H1 (cell line): ENCODE results near the gene ZNF223. TPM values are rescaled to one million over a fixed set of nuclear protein-coding genes. Genes with fewer than 3 reads are reported as not detected.

ENCODE experiments used
- CTCF ChIA-PET: fragments of 300-600 bp; sonication (Branson Sonifier 250); formaldehyde crosslinking; loops from one replicate; lab custom pipeline; 2021; ENCODE audit not compliant: partially characterized antibody; lab: Charles Lee
- POLR2A ChIA-PET: fragments of 300-600 bp; sonication (Branson Sonifier 250); formaldehyde crosslinking; loops from one replicate; lab custom pipeline; 2021; ENCODE audit warnings: inconsistent platforms; ENCODE audit not compliant: partially characterized antibody; lab: Charles Lee
- DNase-seq, 2 experiments: peaks; one replicate each; pipeline versions ENCODE4 v3.0.0 to v3.0.0-alpha.2; 2010 to 2022; ENCODE audit warnings: low spot score in 2 of 2, low read depth in 1 of 2, mixed read lengths in 1 of 2
- FAIRE-seq: peaks from 2 replicates; lab custom pipeline; 2011; peaks lifted over from hg19 to GRCh38; lab: Jason Lieb, UNC
- H2AFZ ChIP-seq: 2 replicates; pipeline ENCODE4 v1.8.1; 2012; ENCODE audit warnings: low read length, inconsistent platforms
- H2AK5ac ChIP-seq: 2 replicates; pipeline ENCODE4 v1.6.1; 2013; ENCODE audit warnings: low read depth, low read length
- H2BK120ac ChIP-seq: replicated peaks from 2 replicates; pipeline ENCODE3; 2013; ENCODE audit warnings: low read depth, low read length, inconsistent platforms
- H2BK12ac ChIP-seq: 2 replicates; pipeline ENCODE4 v1.6.1; 2013; ENCODE audit warnings: low read depth, low read length
- H2BK15ac ChIP-seq: 2 replicates; pipeline ENCODE4 v1.6.1; 2013; ENCODE audit warnings: low read length
- H2BK20ac ChIP-seq: 2 replicates; pipeline ENCODE4 v1.6.1; 2013; ENCODE audit warnings: low read length
- H2BK5ac ChIP-seq: 2 replicates; pipeline ENCODE4 v1.6.1; 2013; ENCODE audit warnings: low read depth, low read length
- H3K14ac ChIP-seq: 2 replicates; pipeline ENCODE4 v1.6.1; 2013; ENCODE audit warnings: inconsistent platforms; ENCODE audit not compliant: insufficient read length
- H3K18ac ChIP-seq: 2 replicates; pipeline ENCODE4 v1.6.1; 2013; ENCODE audit warnings: low read length; ENCODE audit errors: extremely low read depth
- H3K23ac ChIP-seq: 2 replicates; pipeline ENCODE4 v1.6.1; 2013; ENCODE audit warnings: inconsistent platforms; ENCODE audit not compliant: insufficient read length
- H3K23me2 ChIP-seq: 2 replicates; pipeline ENCODE4 v1.6.1; 2013; ENCODE audit warnings: low read depth, low read length
- H3K27ac ChIP-seq: 2 replicates; pipeline ENCODE4 v1.6.1; 2011; ENCODE audit warnings: low read depth, low read length, inconsistent platforms
- H3K27me3 ChIP-seq, 4 experiments: replicated peaks in 1 of 4; 1 replicate in 1 of 4; 2 replicates in 3 of 4; pipeline versions ENCODE4 v1.6.1 to v1.8.1; 2011 to 2013; ENCODE audit warnings: low read length in 3 of 4, mild to moderate bottlenecking in 3 of 4, inconsistent platforms in 2 of 4, mixed read lengths in 2 of 4, moderate library complexity in 1 of 4; ENCODE audit not compliant: control insufficient read depth in 3 of 4, insufficient read depth in 3 of 4; ENCODE audit errors: extremely low read depth in 1 of 4
- H3K36me3 ChIP-seq, 4 experiments: 2 replicates each; pipeline versions ENCODE4 v1.6.1 to v1.8.1; 2011 to 2013; ENCODE audit warnings: mild to moderate bottlenecking in 4 of 4, low read length in 3 of 4, moderate library complexity in 2 of 4, control low read depth in 1 of 4, inconsistent platforms in 1 of 4; ENCODE audit not compliant: insufficient read depth in 4 of 4, control insufficient read depth in 2 of 4
- H3K4ac ChIP-seq: replicated peaks from 2 replicates; pipeline ENCODE3; 2013; ENCODE audit warnings: low read length, low read depth, mixed read lengths, inconsistent platforms; ENCODE audit not compliant: insufficient read length
- H3K4me1 ChIP-seq, 4 experiments: replicated peaks in 1 of 4; 1 replicate in 1 of 4; 2 replicates in 3 of 4; pipeline versions ENCODE4 v1.6.1 to v1.8.1; 2011 to 2013; ENCODE audit warnings: low read length in 3 of 4, inconsistent platforms in 2 of 4, mixed read lengths in 1 of 4; ENCODE audit not compliant: insufficient read depth in 4 of 4, control insufficient read depth in 3 of 4
- H3K4me2 ChIP-seq, 2 experiments: 2 replicates each; pipeline versions ENCODE4 v1.6.1 to v1.8.1; 2011 to 2013; ENCODE audit warnings: low read depth in 2 of 2, low read length in 2 of 2, control low read depth in 1 of 2, inconsistent platforms in 1 of 2, mild to moderate bottlenecking in 1 of 2; ENCODE audit not compliant: insufficient read depth in 1 of 2
- H3K4me3 ChIP-seq, 4 experiments: fragments of 200-600, 300-600 bp in 1 of 4; sonication (generic), shearing (Covaris generic), sonication (Bioruptor Twin) in 1 of 4; 2 replicates each; pipeline versions ENCODE4 v1.5.1 to v1.8.1; 2011 to 2016; ENCODE audit warnings: low read length in 4 of 4, low read depth in 3 of 4, control low read depth in 2 of 4, inconsistent platforms in 2 of 4, mild to moderate bottlenecking in 2 of 4, mixed read lengths in 1 of 4, moderate library complexity in 1 of 4; ENCODE audit not compliant: insufficient read depth in 2 of 4; ENCODE audit errors: extremely low read depth in 1 of 4
- H3K56ac ChIP-seq: replicated peaks from 2 replicates; pipeline ENCODE3; 2013; ENCODE audit warnings: low read depth, mild to moderate bottlenecking, mixed read lengths, low read length, inconsistent platforms; ENCODE audit not compliant: insufficient read length
- H3K79me1 ChIP-seq: 2 replicates; pipeline ENCODE4 v1.6.1; 2013; ENCODE audit warnings: low read depth, low read length, control low read depth
- H3K79me2 ChIP-seq, 2 experiments: 2 replicates each; pipeline versions ENCODE4 v1.6.1 to v1.8.1; 2012 to 2013; ENCODE audit warnings: low read length in 2 of 2, mild to moderate bottlenecking in 2 of 2, inconsistent platforms in 1 of 2; ENCODE audit not compliant: insufficient read depth in 2 of 2, control insufficient read depth in 1 of 2
- H3K9ac ChIP-seq, 4 experiments: replicated peaks in 1 of 4; 1 replicate in 1 of 4; 2 replicates in 3 of 4; pipeline versions ENCODE4 v1.6.1 to v1.8.1; 2011 to 2013; ENCODE audit warnings: low read depth in 3 of 4, low read length in 3 of 4, control low read depth in 2 of 4, mild to moderate bottlenecking in 2 of 4, moderate library complexity in 2 of 4, inconsistent platforms in 1 of 4; ENCODE audit errors: extremely low read depth in 1 of 4
- H3K9me3 ChIP-seq, 2 experiments: 2 replicates each; pipeline versions ENCODE4 v1.6.1 to v1.8.1; 2012 to 2013; ENCODE audit warnings: mild to moderate bottlenecking in 2 of 2, moderate library complexity in 2 of 2, control low read depth in 1 of 2, inconsistent platforms in 1 of 2, low read depth in 1 of 2, low read length in 1 of 2, mixed read lengths in 1 of 2; ENCODE audit not compliant: insufficient read depth in 2 of 2
- H4K20me1 ChIP-seq, 2 experiments: replicated peaks in 1 of 2; 2 replicates each; pipeline versions ENCODE3 to v1.8.1; 2011 to 2013; ENCODE audit warnings: inconsistent platforms in 2 of 2, low read length in 2 of 2, mild to moderate bottlenecking in 1 of 2; ENCODE audit not compliant: insufficient read depth in 2 of 2, control insufficient read depth in 1 of 2
- H4K5ac ChIP-seq: 2 replicates; pipeline ENCODE4 v1.6.1; 2013; ENCODE audit warnings: low read length, low read depth, mixed read lengths, inconsistent platforms; ENCODE audit not compliant: insufficient read length
- H4K8ac ChIP-seq: 2 replicates; pipeline ENCODE4 v1.8.0; 2013; ENCODE audit warnings: mild to moderate bottlenecking, moderate library complexity, low read length, inconsistent platforms; ENCODE audit not compliant: insufficient read depth; ENCODE audit errors: extremely low read depth
- H4K91ac ChIP-seq: replicated peaks from 2 replicates; pipeline ENCODE3; 2013; ENCODE audit warnings: low read length, mixed read lengths, inconsistent platforms; ENCODE audit not compliant: insufficient read length
- ASH2L ChIP-seq: fragments of 200-600, 300-600 bp; sonication (generic); IDR thresholded peaks from one replicate; pipeline ENCODE4 v1.7.1; 2017; ENCODE audit warnings: low read length
- BCL11A ChIP-seq, 2 experiments: IDR thresholded peaks; one replicate each; pipeline ENCODE4 v1.6.1; 2011; ENCODE audit warnings: low read depth in 2 of 2, low read length in 2 of 2, mild to moderate bottlenecking in 2 of 2
- CBX8 ChIP-seq: fragments of 300-800, 300-1000 bp; sonication (generic); IDR thresholded peaks from 2 replicates; pipeline ENCODE4 v1.7.1; 2016; ENCODE audit warnings: low read depth, low read length, borderline replicate concordance
- CEBPB ChIP-seq: IDR thresholded peaks from 2 replicates; pipeline ENCODE4 v1.6.1; 2012; ENCODE audit warnings: low read depth, low read length
- CREB1 ChIP-seq: IDR thresholded peaks from 2 replicates; pipeline ENCODE4 v1.6.1; 2012; ENCODE audit warnings: inconsistent platforms
- FOSL1 ChIP-seq: IDR thresholded peaks from 2 replicates; pipeline ENCODE4 v1.6.1; 2011; ENCODE audit warnings: mild to moderate bottlenecking, low read depth, low read length, moderate library complexity; ENCODE audit not compliant: insufficient read depth
- HDAC6 ChIP-seq: IDR thresholded peaks from one replicate; pipeline ENCODE4 v1.7.1; 2012; ENCODE audit warnings: low read depth, mild to moderate bottlenecking, inconsistent platforms, low read length, moderate library complexity
- KDM4A ChIP-seq: IDR thresholded peaks from one replicate; pipeline ENCODE4 v1.7.1; 2012; ENCODE audit warnings: low read depth, mild to moderate bottlenecking, moderate library complexity, low read length, inconsistent platforms; ENCODE audit not compliant: severe bottlenecking
- NANOG ChIP-seq: IDR thresholded peaks from 2 replicates; pipeline ENCODE4 v1.6.1; 2011; ENCODE audit warnings: low read length, low read depth, mild to moderate bottlenecking, inconsistent platforms; ENCODE audit not compliant: insufficient read depth, poor library complexity, severe bottlenecking
- NRF1 ChIP-seq: IDR thresholded peaks from 2 replicates; pipeline ENCODE4 v1.6.1; 2011; ENCODE audit warnings: mild to moderate bottlenecking, low read depth, low read length, improper control_type of control experiment
- RAD21 ChIP-seq, 2 experiments: IDR thresholded peaks in 1 of 2; conservative IDR thresholded peaks in 1 of 2; 2 replicates each; pipeline ENCODE4 v1.6.1; 2011; ENCODE audit warnings: low read depth in 2 of 2, low read length in 2 of 2, improper control_type of control experiment in 1 of 2, inconsistent platforms in 1 of 2, mild to moderate bottlenecking in 1 of 2, moderate library complexity in 1 of 2
- RXRA ChIP-seq: IDR thresholded peaks from 2 replicates; pipeline ENCODE4 v1.6.1; 2011; ENCODE audit warnings: low read depth, mild to moderate bottlenecking, low read length, moderate library complexity; ENCODE audit not compliant: insufficient read depth
- SP4 ChIP-seq: IDR thresholded peaks from 2 replicates; pipeline ENCODE4 v1.6.1; 2012; ENCODE audit warnings: low read length, inconsistent platforms
- SRF ChIP-seq: IDR thresholded peaks from 2 replicates; pipeline ENCODE4 v1.6.1; 2011; ENCODE audit warnings: mild to moderate bottlenecking, low read depth, low read length, moderate library complexity
- SUZ12 ChIP-seq: fragments of 200-600 bp; sonication (generic); IDR thresholded peaks from 2 replicates; pipeline ENCODE4 v1.6.1; 2012; ENCODE audit warnings: mild to moderate bottlenecking, inconsistent platforms, low read length, moderate library complexity, mixed read lengths
- WGBS, 2 experiments: shearing (Covaris generic) in 1 of 2; methylation state at CpG; one replicate each; pipeline versions ENCODE4 v1.1.6 to v1.1.7; 2013 to 2015; ENCODE audit warnings: low lambda C conversion rate in 2 of 2, mixed read lengths in 2 of 2, inconsistent platforms in 1 of 2, low coverage in 1 of 2, missing lambda C conversion rate in 1 of 2; ENCODE audit not compliant: insufficient replicate concordance in 2 of 2, insufficient coverage in 1 of 2, insufficient read length in 1 of 2; ENCODE audit errors: extremely low coverage in 1 of 2, missing lambda C conversion rate in 1 of 2; 5-methylcytosine and 5-hydroxymethylcytosine counted together
- polyA plus RNA-seq, 7 experiments: library from polyadenylated mRNA; depleted of rRNA in 3 of 7; stranded (reverse) in 5 of 7; unstranded in 2 of 7; fragments of >200 nt in 5 of 7; fragments of 200-250 nt in 2 of 7; gene quantifications; 1 replicate in 5 of 7; 2 replicates in 1 of 7; 4 replicates in 1 of 7; pipeline versions ENCODE4 v1.2.1 to v1.2.3, GENCODE V29; 2011 to 2013; ENCODE audit warnings: missing spikeins in 2 of 7, mixed read lengths in 2 of 7
- total RNA-seq: library from RNA; stranded (reverse); fragmentation: NEBNext Ultra II Directional; extraction: Animal tissue kit (Norgen Biotek cat#: 25700); gene quantifications from 2 replicates; pipeline ENCODE4 v1.2.1, GENCODE V29; 2021

ZNF223 gene
- total and polyA plus RNA-seq, 2 of the 8 experiments (the other 6 are each of a cell fraction or from before 2014, with no cell fraction given), result 1.7 to 4.3 TPM

DNA sequence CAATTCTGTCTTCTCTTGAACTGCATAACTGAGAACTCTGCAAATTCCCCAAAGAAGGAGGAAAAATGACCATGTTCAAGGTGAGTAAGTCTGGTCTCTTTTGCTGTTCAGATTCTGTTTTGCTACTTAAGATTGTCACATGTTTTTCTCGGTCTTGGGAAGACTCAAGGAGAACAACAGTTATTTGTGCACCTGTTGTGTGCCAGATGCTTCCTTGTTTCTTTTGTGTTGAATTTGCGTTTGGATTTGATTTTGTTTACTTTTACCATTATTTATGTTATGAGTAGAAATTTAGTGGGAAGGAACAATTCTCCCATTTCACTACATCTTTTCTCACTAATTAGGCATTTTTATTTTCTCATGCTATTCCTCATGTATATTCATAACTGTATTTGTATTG, 24.5 kb downstream of the ZNF223 start:
- no peak overlapping the region for H3K4ac ChIP-seq
- H3K4me1 ChIP-seq, result peaks cover 0 to 1% (median 0%) of the 10 kb centered on the region in 4 experiments; a peak in 1 of 7 replicates
- no peaks in the 10 kb centered on the region for H4K20me1 ChIP-seq
- no peaks in the 10 kb centered on the region; a peak in 1 of 4 replicates for H3K79me2 ChIP-seq
- no peak overlapping the region for H2BK15ac ChIP-seq
- no peak overlapping the region for H3K4me2 ChIP-seq
- H3K14ac ChIP-seq, result no peak overlapping the region
- H2BK5ac ChIP-seq, result no peak overlapping the region
- H3K4me3 ChIP-seq, result no peak overlapping the region
- 88% methylated on average over 2 of the region's 2 CpGs; no CpG with 5 or more reads in 1 of the 2 experiments for WGBS, 2 experiments
- H3K27ac ChIP-seq, result no peak overlapping the region
- ChIA-PET CTCF (no interaction called here), POLR2A (no interaction called here)
- H2BK120ac ChIP-seq, result no peak overlapping the region
- no peak overlapping the region for H4K91ac ChIP-seq
- peaks cover 0 to 2% (median 1%) of the 10 kb centered on the region in 4 experiments; a peak in 2 of 8 replicates for H3K36me3 ChIP-seq
- no peak overlapping the region for H2AFZ ChIP-seq
- FAIRE-seq (no peak), DNase-seq (no peak)
- no peak overlapping the region for H3K23ac ChIP-seq
- no peak overlapping the region for H3K9ac ChIP-seq
- no peak overlapping the region for H2BK20ac ChIP-seq
- no peak overlapping the region for H2AK5ac ChIP-seq
- no peak overlapping the region for H2BK12ac ChIP-seq
- no peak overlapping the region for H4K8ac ChIP-seq
- peaks cover 0 to 5% (median 2%) of the 10 kb centered on the region in 4 experiments; a peak in 3 of 7 replicates for H3K27me3 ChIP-seq
- H3K18ac ChIP-seq, result no peak overlapping the region
- H4K5ac ChIP-seq, result no peak overlapping the region
- peaks cover 9% of the 10 kb centered on the region for H3K23me2 ChIP-seq
- H3K79me1 ChIP-seq, result no peaks in the 10 kb centered on the region; the same call in 1 of the 2 replicates
- no peak overlapping the region for H3K56ac ChIP-seq
- no peaks in the 10 kb centered on the region for H3K9me3 ChIP-seq
- TF ChIP-seq SRF (no peak), ASH2L (no peak), CREB1 (no peak), HDAC6 (no peak), NRF1 (no peak), CEBPB (no peak), SP4 (no peak), KDM4A (no peak), FOSL1 (no peak), RAD21 (IDR thresholded peaks at IDR 0.05 in 1 of 2, conservative IDR thresholded peaks at IDR 0.05 in 1 of 2; ENCODE audit: low read depth in 2 of 2, low read length in 2 of 2) (no peak), BCL11A (IDR thresholded peaks at IDR 0.05; ENCODE audit: low read depth in 2 of 2, low read length in 2 of 2) (no peak), NANOG (no peak), SUZ12 (no peak), RXRA (no peak), CBX8 (no peak)
